ENCODE results near the gene GALK1. TPM values are rescaled to one million over a fixed set of nuclear protein-coding genes. Genes with fewer than 3 reads are reported as not detected.

Gene GALK1
- total RNA-seq, 3 donors from 2014 or later, result 7.1 to 18.2 (median 18.2) TPM

GRCh38 chr17:75754378-75755204, 10.4 kb downstream of the GALK1 start:
- no peak for TF ChIP-seq CTCF (IDR thresholded peaks at IDR 0.05)
- peak in 1 of 3 donors; percentile 29 for DNase-seq
- intact Hi-C loops (cut with DNase I, micrococcal nuclease), result loop anchor here in 1 of 2 donors (5.0 kb wide), 2 partner anchors 82 to 122 kb away; partner anchors contain the start of gene SMIM5
- Histone ChIP-seq H3K36me3 (ENCODE audit: low read depth) (peaks cover 17% of the 10 kb centered on the region), H3K4me3 (no peak overlapping the region), H3K9me3 (no peaks in the 10 kb centered on the region), H3K4me1 (ENCODE audit: low read depth) (peaks cover 2% of the 10 kb centered on the region)
- ATAC-seq, result no peak

- DNase-seq (peak; percentile 52 to 81 (median 72)), ATAC-seq (peak; percentile 56)
- no peaks in the 10 kb centered on the region for H3K9me3 ChIP-seq
- peaks cover 3% of the 10 kb centered on the region for H3K4me1 ChIP-seq (ENCODE audit: low read depth)
- intact Hi-C loops (cut with DNase I, micrococcal nuclease), result loop anchor here in 1 of 2 donors (5.0 kb wide), 2 partner anchors 81 to 121 kb away; partner anchors contain the start of gene SMIM5
- no peak overlapping the region for H3K4me3 ChIP-seq
- no peak for TF ChIP-seq CTCF (IDR thresholded peaks at IDR 0.05)
- H3K36me3 ChIP-seq (ENCODE audit: low read depth), result peaks cover 17% of the 10 kb centered on the region
These were observed 11.2 kb downstream of the GALK1 start for GRCh38 chr17:75753514-75754377.

GRCh38 chr17:75752802-75753513, 12.0 kb downstream of the GALK1 start:
- H3K4me3 ChIP-seq, result no peak overlapping the region
- peaks cover 3% of the 10 kb centered on the region for H3K4me1 ChIP-seq (ENCODE audit: low read depth)
- ATAC-seq (no peak), DNase-seq (peak in 1 of 3 donors; percentile 21)
- intact Hi-C loops (cut with DNase I, micrococcal nuclease), result loop anchor here in 1 of 2 donors (5.0 kb wide), 2 partner anchors 81 to 121 kb away; partner anchors contain the start of gene SMIM5
- H3K36me3 ChIP-seq (ENCODE audit: low read depth), result peaks cover 17% of the 10 kb centered on the region
- no peak for TF ChIP-seq CTCF (IDR thresholded peaks at IDR 0.05)
- no peaks in the 10 kb centered on the region for H3K9me3 ChIP-seq

GRCh38 chr17:75752405-75752709, 12.6 kb downstream of the GALK1 start:
- H3K36me3 ChIP-seq (ENCODE audit: low read depth), result peaks cover 14% of the 10 kb centered on the region
- ATAC-seq, result no peak
- peaks cover 3% of the 10 kb centered on the region for H3K4me1 ChIP-seq (ENCODE audit: low read depth)

More at GRCh38 chr17:75752405-75752709, 12.6 kb downstream of the GALK1 start:
- intact Hi-C loops (cut with DNase I, micrococcal nuclease), result loop anchor here in 1 of 2 donors (5.0 kb wide), 2 partner anchors 80 to 120 kb away; partner anchors contain the start of gene SMIM5
- no peak for TF ChIP-seq CTCF (IDR thresholded peaks at IDR 0.05)
- H3K9me3 ChIP-seq, result no peaks in the 10 kb centered on the region
- H3K4me3 ChIP-seq, result no peak overlapping the region
- DNase-seq, result peak in 1 of 3 donors; percentile 25
